ENCODE results near the gene PTPN2.
"Not testable (repeated sequence)": the region's sequence is repeated elsewhere in the genome, so short reads cannot be mapped to it uniquely, and the experiment has no call there.

Gene PTPN2

DNA sequence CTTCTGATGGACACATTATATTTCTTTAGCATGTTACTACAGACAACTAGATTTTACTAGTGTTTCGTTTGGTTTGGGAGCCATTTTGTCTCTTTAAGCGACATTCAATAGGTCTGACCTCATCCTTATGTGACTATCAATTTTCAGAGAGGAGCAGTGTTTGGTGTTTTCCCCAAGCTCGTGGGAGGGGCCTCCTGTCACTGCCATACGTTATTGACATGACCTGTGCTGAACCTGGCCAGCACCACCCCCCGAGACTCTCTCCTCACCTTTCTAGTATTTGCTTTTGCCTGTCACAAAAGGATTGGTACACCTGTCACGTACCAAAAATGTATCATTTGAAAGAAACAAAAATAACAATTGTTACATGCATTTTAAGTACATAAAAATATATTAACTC lies 111.9 kb downstream of the PTPN2 start:
- no peak for DNase-seq (ENCODE audit: low spot score)

DNA sequence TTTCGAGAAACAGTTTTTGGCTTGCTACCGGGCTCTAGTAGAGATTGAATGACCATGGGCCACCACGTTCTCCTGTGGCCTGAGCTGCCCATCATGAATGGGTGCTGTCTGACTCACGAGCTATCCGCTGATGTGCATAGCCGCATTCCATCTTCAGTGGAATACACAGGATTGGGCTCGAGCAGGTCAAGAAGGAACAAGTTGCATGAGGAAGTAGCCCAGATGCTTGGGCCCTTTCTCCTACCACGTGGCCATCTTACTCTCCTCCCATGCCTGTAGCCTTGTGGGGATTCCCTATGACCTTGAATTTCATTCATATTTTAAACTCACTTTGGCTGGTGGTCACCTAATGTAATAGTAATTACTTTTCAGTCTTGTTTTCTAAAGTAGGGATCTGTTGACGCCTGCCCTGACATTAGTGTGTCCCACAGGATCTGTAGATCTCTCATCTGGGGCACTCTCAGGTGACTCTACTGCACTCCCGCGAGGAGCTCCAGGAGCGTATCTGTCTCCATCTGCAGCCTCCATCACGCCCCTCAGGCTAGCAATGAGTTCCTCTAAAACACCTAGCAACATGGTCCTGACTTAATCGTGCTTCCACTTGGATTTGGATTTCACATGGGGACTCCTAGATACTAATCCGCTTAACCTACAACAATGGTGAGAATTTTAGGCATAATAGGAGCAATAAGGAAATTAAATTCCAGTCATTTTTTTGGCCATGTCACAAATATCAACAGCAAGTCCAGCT lies 113.4 kb downstream of the PTPN2 start:
- DNase-seq (ENCODE audit: low spot score), result no peak

DNA sequence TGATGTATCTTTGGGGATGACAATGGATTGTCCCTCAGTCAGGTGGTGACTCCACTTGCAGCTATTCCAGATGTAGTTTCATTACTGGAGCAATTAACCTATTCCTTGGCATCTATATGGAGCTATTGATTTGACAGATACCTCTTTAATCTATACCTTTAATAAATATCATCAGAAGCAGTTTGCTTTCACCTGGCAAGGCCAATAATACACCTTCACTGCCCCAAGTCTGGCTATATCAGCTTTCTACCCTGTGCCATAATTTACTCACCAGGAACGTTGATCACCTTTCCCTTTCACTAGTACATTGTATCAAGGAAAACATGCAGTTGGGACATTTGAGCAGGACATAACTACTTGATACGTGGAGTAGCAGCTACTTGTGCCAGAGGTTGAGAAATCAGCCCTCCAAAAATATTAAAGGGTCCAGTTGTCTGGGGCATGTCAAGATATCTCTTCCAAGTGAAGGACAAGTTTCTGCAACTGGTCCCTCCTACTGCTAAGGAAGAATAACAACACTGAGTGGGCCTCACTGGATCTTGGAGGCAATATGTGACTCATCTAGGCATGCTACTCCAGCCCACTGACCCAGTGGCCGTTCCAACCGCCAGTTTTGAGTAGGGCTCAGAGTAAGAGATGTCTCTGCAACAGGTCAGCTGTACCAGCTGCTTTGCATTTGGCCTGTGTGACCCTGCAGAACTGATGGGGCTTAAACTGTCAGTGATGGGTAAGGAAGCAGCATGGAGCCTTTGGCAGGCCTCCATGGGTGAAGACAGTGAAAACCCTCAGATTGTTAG lies 114.2 kb downstream of the PTPN2 start:
- DNase-seq (ENCODE audit: low spot score), result no peak

DNA sequence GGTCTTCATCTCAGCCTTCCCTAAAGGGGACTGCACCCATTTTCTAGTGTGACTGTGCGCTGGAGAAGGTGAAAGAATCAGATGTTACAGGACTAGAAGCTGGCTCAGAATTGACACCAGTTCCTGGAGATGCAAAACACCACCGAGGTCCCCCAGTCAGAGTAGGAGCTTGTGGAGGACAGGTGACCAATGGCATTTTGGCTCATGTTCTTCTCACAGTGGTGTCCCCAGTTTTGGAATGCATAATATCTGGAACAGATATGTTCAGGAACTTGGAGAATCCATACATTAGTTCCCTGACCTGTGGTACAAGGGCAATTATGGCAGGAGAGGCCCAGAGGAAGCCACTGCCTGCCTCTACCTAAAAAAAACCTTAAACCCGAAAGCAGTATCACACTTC lies 114.9 kb downstream of the PTPN2 start:
- DNase-seq (ENCODE audit: low spot score), result no peak

DNA sequence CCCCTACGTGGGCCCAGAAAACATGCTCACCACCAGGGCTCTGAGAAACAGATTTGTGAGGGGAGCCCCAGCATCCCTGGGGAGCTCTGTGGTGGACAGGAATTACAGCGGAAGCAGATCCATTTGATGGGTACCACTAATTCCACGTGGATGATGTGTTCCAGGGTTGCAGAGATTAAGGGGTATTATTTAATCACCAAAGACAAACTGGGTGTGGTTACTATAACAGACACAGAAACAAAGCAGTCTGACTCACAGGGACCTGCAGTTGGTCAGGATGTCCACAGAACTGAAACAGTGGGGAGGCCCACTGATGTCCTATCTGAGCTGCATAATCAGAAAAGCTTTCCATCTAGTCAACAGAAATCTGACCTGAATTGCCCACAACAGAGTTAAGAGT lies 115.4 kb downstream of the PTPN2 start:
- no peak for DNase-seq (ENCODE audit: low spot score)

DNA sequence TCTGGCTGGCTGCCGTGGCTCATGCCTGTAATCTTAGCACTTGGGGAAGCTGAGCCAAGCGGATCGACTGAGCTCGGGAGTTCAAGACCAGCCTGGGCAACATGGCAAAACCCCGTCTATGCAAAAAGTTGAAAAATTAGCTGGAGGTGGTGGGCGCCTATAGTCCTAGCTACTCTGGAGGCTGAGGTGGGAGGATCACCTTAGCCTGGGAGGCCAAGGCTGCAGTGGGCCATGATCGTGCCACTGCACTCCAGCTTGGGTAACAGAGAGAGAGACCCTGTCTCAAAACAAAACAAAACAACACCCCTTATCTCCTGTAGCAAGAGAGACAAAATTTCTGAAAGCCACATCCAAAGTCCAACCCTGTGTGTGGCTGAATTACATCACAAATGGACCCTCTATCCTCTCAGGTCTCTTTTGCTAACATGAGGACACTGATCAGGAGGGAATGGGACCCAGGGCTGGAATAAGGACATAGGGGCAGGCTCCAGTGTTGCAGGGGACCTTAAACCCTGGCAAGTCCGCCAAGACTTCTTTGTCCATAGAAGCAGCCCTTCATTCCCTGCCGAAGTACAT lies 116.4 kb downstream of the PTPN2 start:
- DNase-seq (ENCODE audit: low spot score), result no peak

DNA sequence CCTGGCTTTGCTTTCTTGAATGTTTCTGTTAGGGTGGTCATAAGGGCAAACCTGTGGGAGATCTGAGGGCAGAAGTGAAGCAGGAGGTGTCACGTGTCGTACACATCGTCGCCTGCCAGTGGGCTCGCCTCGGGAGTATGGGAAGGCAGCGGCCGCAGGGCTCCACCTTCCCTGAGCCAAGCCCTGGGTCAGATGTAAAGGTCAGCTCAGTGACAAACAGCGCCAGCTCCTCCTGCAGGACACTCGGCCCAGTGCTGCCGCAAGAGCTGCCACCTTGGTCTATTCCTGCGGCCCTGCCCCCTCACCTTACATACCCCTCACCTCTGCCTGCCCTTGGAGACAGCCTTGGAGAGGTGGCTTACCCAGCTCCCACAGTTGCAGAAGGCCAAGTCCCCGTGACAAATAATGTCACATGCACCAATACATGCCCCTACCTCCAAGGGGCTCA lies 117.0 kb downstream of the PTPN2 start:
- DNase-seq (ENCODE audit: low spot score), result no peak

DNA sequence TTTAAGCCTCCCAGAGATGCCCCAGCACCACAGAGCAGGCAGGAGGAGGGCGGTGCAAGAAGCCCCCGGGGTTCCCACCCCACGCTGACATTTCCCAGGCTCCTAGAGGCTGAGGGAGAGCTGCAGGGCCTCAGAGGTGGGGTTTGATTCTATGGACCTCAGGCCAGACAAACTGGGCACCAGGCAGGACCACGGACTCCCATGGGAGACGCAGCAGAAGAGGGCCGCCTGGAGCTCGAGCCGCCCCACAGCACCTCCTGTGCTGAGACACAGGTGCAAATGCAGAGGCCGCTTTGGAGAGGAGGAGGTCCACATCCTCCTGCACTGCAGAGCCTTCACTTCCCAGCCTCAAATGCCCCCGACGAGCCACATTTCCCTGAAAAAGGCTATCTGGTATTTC lies 118.5 kb downstream of the PTPN2 start:
- DNase-seq (ENCODE audit: low spot score), result no peak

DNA sequence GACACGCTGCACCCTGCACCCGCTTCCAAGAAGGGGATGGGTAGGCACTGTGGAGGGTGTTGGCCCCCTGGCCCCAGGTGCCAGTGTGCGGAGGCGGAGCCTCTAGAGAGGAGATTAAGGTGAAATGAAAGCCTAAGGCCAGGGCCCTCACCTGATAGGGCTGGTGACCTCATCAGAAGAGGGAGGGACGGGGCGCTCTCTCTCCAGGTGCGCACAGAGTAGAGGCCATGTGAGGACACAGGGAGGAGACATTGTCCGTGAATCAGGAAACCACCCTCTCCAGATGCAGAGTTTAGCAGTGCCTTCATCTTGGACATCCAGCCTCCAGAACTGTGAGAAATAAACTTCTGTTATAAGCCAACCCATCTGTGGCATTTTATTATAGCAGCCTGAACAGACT lies 118.9 kb downstream of the PTPN2 start:
- DNase-seq (ENCODE audit: low spot score), result no peak

DNA sequence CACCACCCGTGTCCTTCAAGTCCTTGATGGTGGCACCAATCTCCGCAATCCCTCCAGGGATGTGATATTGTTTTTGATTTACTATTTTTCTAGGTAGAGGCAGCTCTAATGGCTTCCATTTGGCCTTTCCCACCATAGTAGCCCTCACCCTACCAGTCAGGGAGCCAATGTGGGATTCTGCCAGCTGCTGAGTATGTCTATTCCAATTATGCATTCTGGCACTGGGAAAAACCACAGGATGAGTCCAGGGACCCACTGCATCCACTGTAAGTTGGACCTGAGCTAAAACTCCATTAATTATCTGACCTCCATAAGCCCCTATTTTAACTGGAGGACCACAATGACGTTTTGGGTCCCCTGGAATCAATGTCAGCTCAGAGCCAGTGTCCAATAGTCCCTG lies 125.5 kb downstream of the PTPN2 start:
- not testable (repeated sequence) for DNase-seq (ENCODE audit: low spot score)

DNA sequence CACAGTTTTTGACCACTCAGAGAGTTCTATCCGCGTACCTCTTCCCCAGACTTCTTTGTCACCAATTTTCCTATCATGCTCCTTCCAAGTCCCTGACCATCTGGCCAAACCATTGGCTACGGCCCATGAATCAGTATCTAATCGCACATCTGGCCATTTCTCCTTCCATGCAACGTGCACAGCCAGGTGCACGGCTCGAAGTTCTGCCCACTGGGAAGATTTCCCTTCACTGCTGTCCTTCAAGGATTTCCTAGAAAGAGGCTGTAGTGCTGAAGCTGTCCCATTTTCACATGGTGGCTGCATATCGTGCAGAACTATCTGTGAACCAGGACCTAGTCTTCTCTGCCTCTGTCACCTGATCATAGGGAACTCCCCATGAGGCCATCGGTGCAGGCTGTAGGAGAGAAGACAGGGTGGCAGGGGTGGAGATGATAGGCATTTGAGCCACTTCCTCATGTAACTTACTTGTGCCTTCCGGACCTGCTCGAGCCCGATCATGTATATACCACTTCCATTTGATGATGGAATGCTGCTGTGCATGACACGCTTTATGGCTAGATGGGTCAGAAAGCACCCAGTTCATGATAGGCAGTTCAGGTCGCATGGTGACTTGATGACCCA lies 127.3 kb downstream of the PTPN2 start:
- DNase-seq (ENCODE audit: low spot score), result not testable (repeated sequence)

DNA sequence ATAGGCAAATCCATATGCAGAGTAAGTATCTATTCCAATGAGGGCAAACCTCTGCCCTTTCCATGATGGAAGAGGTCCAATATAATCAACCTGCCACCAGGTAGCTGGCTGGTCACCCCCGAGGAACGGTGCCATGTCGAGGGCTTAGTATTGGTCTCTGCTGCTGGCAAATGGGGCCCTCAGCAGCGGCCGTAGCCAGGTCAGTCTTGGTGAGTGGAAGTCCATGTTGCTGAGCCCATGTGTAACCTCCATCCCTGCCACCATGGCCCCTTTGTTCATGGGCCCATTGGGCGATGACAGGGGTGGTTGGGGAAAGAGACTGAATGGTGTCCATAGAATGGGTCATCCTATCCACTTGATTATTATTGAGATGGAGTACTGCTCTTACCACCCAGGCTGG lies 128.4 kb downstream of the PTPN2 start:
- not testable (repeated sequence) for DNase-seq (ENCODE audit: low spot score)

DNA sequence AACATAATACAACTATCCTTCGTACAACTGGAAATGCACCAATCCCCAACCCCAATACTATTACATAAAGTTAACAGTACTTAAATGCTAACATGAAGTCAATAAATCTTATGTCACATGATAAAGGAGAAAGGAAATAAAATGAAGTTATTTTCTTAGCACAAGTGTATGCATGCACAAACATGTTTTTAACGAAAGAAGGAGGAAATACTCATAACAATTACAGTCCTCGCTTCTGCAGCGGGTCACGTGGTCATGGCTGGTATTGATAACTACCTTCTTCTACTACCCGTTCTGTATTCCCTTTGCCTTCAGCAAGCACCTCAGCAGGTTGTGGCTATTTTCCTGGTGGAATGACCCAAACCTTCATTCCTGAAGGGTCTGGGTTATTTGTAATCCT lies 129.5 kb downstream of the PTPN2 start:
- no peak for DNase-seq (ENCODE audit: low spot score)

DNA sequence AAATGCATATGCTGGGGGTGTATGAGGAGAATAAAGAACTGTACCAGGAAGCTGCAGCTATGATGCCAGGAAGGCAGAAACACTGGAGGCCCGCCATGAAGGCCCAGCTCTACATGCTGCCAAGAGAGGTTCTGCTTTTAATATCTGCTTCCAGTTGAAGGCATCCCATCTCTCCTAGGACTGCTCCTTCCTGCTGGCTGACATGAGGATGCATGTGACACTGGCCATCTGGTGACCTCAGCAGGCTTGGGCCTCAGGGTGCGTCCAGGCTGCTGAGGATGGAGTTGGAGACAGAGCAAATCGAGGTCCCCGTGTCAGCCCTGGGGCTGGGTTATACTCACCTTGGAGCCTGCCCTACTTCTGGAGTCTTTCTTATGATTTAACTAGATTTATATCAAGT lies 132.1 kb downstream of the PTPN2 start:
- no peak for DNase-seq (ENCODE audit: low spot score)

DNA sequence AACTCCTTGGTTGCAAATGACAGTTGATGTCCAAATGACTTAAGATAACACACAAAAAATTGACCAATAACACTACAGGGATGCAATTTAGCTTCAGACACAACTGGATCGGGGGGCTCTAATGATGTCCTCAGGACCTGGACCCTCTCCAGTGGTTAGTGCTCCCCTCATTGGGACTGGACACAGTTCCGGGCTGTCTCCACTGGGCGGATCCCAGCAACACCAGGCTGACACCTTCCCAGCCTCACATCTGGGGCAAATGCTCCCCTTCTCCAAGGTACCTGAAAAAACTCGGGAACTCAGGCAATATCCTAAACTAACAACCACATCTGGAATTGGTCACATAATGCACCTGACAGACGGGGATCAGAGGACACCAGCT lies 132.5 kb downstream of the PTPN2 start:
- DNase-seq (ENCODE audit: low spot score), result no peak

DNA sequence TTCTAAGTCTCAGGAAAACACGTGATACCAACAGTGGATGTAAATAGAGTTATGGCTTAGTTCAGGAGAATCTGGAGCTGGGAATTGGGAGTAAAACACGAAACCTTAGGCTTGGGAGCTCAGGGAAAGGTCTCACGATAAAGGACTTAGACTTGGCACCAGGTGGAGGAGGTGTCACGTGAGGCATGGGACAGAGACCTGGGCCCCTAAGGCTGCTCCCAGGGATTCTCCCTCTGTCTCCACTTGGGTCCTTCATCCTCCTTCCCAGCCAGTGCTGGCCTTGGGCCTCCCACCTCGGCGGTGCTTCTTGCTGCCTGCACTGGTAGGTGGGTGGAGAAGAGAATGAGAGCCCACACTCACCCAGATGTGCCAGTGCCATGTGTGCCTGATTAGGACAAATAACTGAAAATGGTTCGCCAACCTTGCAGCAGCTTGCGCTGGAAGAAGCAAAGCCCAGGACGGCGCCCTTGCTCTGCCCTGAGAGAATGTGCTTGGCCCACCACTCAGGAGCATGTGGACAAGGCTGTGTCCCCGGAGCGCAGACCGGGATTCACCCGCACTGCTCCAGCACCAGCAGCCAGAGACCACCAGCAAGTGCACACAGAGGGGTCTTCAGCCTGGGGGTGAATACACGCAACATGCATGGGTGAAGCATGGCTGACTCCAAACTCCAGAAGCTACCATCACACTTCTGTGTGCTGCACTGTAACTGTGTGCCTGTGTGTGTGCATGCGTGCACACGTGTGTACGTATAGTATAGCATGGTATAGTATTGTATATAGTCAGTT lies 133.1 kb downstream of the PTPN2 start:
- DNase-seq (ENCODE audit: low spot score), result no peak

DNA sequence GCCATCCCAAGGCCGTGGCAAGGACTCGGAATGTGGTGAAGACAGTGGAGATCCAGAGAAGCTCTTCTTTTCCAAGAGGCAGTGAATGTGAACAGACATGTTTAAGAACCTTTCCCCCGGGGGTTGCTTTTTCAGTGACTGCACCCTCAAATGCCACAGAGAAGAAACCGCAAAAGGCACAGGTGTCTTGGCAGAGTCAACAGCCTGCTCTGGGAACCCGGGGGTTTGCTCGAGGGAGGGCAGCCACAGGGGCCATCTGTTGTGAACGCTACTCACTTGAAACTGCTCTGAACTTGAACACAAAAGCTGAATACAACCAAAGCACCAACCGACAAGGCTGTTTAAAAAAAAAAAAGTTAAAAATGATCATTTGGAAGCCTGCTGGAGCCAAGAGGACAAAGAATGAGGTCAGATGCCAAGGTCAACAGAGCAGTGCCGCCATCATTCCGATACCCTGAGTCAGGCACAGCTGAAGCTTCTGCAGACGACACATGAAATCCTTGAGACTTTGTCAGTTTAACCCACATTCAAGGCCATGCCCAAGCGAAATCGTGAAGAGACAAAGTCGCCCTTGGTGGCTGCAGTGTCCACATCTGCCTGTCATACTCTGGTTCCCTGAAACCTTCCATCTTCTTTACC lies 133.8 kb downstream of the PTPN2 start:
- no peak for DNase-seq (ENCODE audit: low spot score)

DNA sequence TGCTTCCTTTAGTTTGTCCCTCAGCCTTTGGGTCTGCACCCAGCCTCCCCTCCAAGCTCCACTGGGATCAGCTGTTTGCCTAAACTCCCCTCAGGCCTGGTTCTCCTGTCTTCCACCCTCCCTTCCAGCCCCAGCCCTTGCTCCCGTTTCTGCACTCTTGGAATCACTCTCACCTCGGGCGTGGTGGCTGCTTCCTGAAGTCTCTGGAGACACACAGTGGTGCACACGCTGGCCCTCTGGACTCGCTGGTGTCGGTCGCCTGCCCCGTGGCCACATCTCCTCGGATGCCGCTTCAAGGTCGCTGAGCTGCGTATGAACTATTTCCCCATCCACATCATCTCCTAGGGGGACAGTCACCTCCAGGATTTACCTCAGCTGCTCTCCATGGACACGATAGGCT lies 134.9 kb downstream of the PTPN2 start:
- DNase-seq (ENCODE audit: low spot score), result no peak

DNA sequence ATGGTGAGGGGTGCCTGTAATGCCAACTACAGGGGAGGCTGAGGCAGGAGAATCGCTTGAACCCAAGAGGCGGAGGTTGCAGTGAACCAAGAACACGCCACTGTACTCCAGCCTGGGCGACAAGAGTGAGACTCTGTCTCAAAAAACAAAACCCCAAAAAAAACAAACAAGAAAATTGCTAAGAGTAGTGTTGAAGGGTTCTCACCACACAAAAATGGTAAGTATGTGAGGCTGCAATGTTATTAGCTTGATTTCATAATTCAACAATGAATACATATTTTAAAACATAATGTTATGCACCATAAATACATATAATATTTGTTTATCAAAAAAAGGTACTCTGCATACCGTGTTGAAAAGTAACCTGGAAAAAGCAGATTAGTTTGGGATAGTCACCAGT lies 135.4 kb downstream of the PTPN2 start:
- no peak for DNase-seq (ENCODE audit: low spot score)

DNA sequence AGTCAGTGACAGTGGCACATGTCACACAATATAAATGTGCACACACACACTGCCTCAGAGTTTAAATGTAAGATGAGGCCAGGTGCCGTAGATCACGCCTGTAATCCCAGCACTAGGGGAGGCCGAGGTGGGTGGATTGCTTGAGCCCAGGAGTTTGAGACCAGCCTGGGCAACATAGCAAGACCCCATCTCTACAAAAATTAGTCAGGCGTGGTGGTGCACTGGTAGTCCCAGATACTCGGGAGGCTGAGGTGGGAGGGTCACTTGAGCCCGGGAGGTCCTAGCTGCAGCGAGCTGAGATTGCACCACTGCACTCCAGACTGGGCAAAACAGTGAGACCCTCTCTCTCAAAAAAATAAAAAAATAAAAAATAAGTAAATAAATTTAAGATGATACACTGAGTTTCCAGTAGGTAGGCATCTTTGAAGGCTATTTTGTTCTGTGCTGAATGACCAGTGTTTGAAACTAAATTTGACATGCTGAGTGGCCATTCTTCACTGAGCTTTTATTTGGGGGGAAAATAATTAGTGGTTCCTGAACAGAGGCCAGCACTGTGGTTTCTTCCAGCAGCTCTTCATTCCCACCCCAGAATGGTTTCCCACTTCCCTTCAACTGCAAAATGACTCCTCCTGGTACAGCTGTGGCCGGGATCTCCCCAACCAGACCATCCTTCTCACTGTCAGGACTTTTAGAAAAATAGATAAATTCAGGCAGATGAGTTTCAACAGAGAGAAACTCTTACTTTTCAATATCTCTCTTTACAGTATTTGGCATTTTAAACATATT lies 136.3 kb downstream of the PTPN2 start:
- no peak for DNase-seq (ENCODE audit: low spot score)
